GM21576 (cell line): ENCODE results near the gene FAM118B.
"Not testable (repeated sequence)": the region's sequence is repeated elsewhere in the genome, so short reads cannot be mapped to it uniquely, and the experiment has no call there.

Source experiments
- ATAC-seq: cut with Tn5 transposase; IDR thresholded peaks from one replicate; pipeline ENCODE4 v1.9.1; 2021; ENCODE audit warnings: mild to moderate bottlenecking, moderate library complexity; ENCODE audit not compliant: unreplicated experiment

Gene FAM118B

GRCh38 chr11:126308271-126308671 lies 96.7 kb downstream of the FAM118B start:
- no peak for ATAC-seq

DNA sequence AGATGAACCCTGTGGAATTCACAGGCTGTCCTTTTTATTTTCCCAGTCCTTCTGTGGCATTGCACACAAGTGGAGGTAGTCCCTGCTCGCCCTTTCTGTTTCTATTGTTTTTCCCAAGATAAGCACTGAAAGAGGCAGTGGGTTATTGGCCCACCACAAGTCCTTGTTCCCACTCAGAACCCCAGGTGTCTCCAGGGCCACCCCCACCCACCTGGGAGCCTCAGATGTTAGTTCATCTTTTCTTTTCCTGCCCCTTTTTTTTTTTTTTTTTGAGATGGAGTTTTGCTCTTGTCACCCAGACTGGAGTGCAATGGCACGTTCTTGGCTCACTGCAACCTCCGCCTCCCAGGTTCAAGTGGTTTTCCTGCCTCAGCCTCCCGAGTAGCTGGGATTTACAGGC lies 97.2 kb downstream of the FAM118B start:
- not testable (repeated sequence) for ATAC-seq

DNA sequence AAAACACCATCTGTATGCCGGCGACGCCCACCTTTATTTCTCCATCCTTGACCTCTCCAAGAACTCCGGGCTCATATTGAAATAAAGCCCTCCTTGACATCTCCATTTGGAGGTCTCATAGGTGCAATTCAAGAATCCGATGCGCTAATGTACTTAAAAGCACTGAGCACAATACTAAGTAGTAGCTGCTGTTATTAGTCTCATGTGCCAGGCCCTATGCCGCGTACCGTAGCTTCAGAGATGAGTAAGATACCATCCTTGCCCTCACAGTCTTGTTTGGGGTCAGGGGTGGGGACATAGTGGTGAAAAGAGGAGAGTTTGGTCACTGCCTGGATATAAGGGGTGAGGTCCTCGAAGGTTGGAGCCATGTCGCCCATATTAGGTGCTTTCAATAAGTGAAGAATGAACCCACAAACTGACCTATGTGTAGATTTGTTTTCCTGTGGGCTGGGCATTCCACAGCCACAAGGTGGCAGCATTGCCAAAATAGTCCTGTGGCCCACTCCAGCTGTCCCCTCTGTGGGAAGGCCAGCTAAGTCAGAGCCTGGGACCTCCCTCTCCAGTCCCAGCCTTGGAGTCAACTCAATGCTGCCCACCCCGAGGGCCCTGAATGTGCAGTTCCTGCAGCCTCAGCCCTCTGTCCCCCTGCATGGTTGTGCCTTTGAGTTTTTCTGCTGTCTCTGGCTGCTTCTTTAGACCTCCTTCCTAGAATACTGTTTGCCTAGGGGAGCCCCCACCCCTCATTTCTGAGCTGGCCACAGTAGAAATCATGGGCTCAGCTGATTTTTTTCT lies 98.8 kb downstream of the FAM118B start:
- no peak for ATAC-seq

DNA sequence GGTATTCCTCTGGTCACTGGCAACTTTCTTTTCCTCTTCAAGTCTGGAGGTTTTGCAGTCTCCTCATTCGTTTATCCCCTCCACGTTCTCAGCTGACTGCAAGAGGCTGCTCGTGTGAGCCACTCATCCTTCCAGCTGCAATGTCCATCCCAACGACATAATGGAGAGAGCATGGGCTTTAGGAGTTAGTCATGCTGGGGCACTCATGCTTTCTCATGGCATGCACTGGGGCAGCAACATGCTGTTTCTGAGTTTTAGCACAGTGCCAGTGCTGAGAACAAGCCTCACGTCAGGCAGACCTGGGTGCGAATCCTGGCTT lies 99.4 kb downstream of the FAM118B start:
- no peak for ATAC-seq

DNA sequence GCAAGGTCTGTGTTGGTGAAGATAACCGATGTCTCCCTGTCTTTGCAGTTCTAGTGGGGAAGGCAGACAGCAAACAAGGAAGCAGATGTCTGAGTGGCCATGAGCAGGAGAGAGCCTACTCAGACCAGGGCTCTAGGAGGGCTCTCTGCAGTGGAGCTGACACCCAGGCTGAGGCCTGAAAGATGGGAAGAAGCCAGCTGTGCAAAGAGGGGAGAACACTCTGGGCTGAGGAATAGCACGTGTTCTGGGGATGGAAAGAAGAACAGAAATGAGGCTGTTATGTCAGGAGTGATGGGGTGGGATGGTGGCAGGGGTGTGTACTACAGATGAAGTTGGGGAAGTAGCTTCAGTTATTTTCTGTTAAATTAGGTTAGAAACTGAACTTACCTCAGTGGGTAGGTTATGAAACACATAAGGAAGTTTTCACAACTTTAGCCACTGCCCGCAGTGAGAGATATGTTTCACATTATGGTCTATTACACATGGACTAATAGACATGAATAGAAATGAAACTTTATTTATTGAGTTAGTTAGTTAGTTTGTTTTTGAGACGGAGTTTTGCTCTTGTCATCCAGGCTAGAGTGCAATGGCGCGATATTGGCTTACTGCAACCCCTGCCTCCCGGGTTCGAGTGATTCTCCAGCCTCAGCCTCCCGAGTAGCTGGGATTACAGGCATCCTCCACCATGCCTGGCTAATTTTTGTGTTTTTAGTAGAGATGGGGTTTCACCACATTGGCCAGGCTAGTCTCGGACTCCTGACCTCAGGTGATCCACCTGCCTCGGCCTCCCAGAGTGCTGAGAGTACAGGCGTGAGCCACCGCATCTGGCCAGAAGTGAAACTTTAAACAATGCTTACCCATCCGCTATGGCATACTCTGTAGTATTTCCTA lies 100.1 kb downstream of the FAM118B start:
- ATAC-seq: peak; percentile 68
